GM12878 (cell line): ENCODE data around the gene ERBB3. TPM values are rescaled to one million over a fixed set of nuclear protein-coding genes. Genes with fewer than 3 reads are reported as not detected.
"Not testable (repeated sequence)": the region's sequence is repeated elsewhere in the genome, so short reads cannot be mapped to it uniquely, and the experiment has no call there.

Experiments used
- ATAC-seq: fragments of 200-7000 bp; cut with Tn5 transposase; 3 replicates; pipeline ENCODE4 v1.9.1; 2020; ENCODE audit warnings: mild to moderate bottlenecking, moderate library complexity
- BruUV-seq: library from RNA; stranded (reverse); fragments of 400-500 nt; replicated peaks from 2 replicates; lab custom pipeline; 2021; lab: Mats Ljungman, UMichigan
- CTCF ChIA-PET: fragments of 300-600 bp; sonication (Branson Sonifier 250); formaldehyde crosslinking; extraction: SDS; loops from one replicate; lab custom pipeline; 2021; ENCODE audit warnings: inconsistent platforms; lab: Yijun Ruan, JAX
- POLR2A ChIA-PET: fragments of 350-600 bp; formaldehyde crosslinking; extraction: SDS; loops from one replicate; lab custom pipeline; 2021; ENCODE audit warnings: inconsistent platforms; lab: Charles Lee
- RAD21 ChIA-PET: fragments of 300-600 bp; sonication (Branson Sonifier 250); formaldehyde crosslinking; loops from one replicate; lab custom pipeline; 2023; ENCODE audit warnings: antibody characterized with exemption; ENCODE audit not compliant: unreplicated experiment; lab: Charles Lee
- SMC1A ChIA-PET: fragments of 300-600 bp; sonication (Branson Sonifier 250); formaldehyde crosslinking; loops from one replicate; lab custom pipeline; 2023; ENCODE audit not compliant: unreplicated experiment, uncharacterized antibody; lab: Charles Lee
- DNase-seq: peaks from one replicate; pipeline ENCODE4 v3.0.0-alpha.2; 2011; ENCODE audit warnings: low read depth, low spot score
- FAIRE-seq: peaks from 3 replicates; lab custom pipeline; 2011; peaks lifted over from hg19 to GRCh38; lab: Jason Lieb, UNC
- H2AFZ ChIP-seq: 2 replicates; pipeline ENCODE4 v1.6.0; 2011; ENCODE audit warnings: low read depth, low read length, control low read depth; ENCODE audit not compliant: control insufficient read depth
- H3K27ac ChIP-seq: 2 replicates; pipeline ENCODE4 v1.5.1; 2011; ENCODE audit warnings: control low read depth; ENCODE audit not compliant: control insufficient read depth, insufficient read depth
- H3K27me3 ChIP-seq, 2 experiments: replicated peaks in 1 of 2; 2 replicates each; pipeline versions ENCODE4 v1.6.0 to v1.6.1; 2011; ENCODE audit warnings: low read length in 1 of 2; ENCODE audit not compliant: control insufficient read depth in 2 of 2, insufficient read depth in 2 of 2
- H3K36me3 ChIP-seq, 2 experiments: 2 replicates each; pipeline ENCODE4 v1.5.1; 2011; ENCODE audit warnings: low read length in 1 of 2; ENCODE audit not compliant: control insufficient read depth in 2 of 2, insufficient read depth in 2 of 2
- H3K4me1 ChIP-seq: 2 replicates; pipeline ENCODE4 v1.6.1; 2011; ENCODE audit warnings: mild to moderate bottlenecking, low read length, moderate library complexity, mixed read lengths; ENCODE audit not compliant: control insufficient read depth, insufficient read depth
- H3K4me2 ChIP-seq: 2 replicates; pipeline ENCODE4 v1.6.0; 2011; ENCODE audit warnings: control low read depth; ENCODE audit not compliant: control insufficient read depth, insufficient read depth
- H3K4me3 ChIP-seq: fragments of 200-600 bp; sonication (generic); 2 replicates; pipeline ENCODE4 v1.5.1; 2016
- H3K79me2 ChIP-seq: 2 replicates; pipeline ENCODE4 v1.6.0; 2011; ENCODE audit warnings: low read length; ENCODE audit not compliant: control insufficient read depth, insufficient read depth
- H3K9ac ChIP-seq: 2 replicates; pipeline ENCODE4 v1.8.0; 2011; ENCODE audit warnings: low read length, control low read depth, mixed read lengths; ENCODE audit not compliant: control insufficient read depth, insufficient read depth
- H3K9me3 ChIP-seq: replicated peaks from 3 replicates; pipeline ENCODE4 v1.5.1; 2011; ENCODE audit warnings: mild to moderate bottlenecking, low read length; ENCODE audit not compliant: control insufficient read depth, insufficient read depth
- H4K20me1 ChIP-seq: 2 replicates; pipeline ENCODE4 v1.6.0; 2011; ENCODE audit not compliant: control insufficient read depth, insufficient read depth
- BCLAF1 ChIP-seq: fragments of 450-650 bp; IDR thresholded peaks from 2 replicates; pipeline ENCODE4 v1.6.1; 2017; ENCODE audit warnings: antibody characterized with exemption, mild to moderate bottlenecking, moderate library complexity
- FOXK2 ChIP-seq: fragments of 450-650 bp; IDR thresholded peaks from 2 replicates; pipeline ENCODE4 v1.6.1; 2017; ENCODE audit warnings: mild to moderate bottlenecking, moderate library complexity
- HDAC6 ChIP-seq: fragments of 200-600 bp; sonication (generic); IDR thresholded peaks from one replicate; pipeline ENCODE4 v1.8.0; 2017; ENCODE audit warnings: antibody characterized with exemption; ENCODE audit not compliant: unreplicated experiment
- IRF3 ChIP-seq: fragments of 450-650 bp; IDR thresholded peaks from 2 replicates; pipeline ENCODE4 v1.6.1; 2014; ENCODE audit warnings: mild to moderate bottlenecking
- JUND ChIP-seq: IDR thresholded peaks from 2 replicates; pipeline ENCODE4 v1.6.1; 2012; ENCODE audit warnings: low read depth, mild to moderate bottlenecking, low read length, improper control_type of control experiment, moderate library complexity
- MTA3 ChIP-seq: IDR thresholded peaks from 2 replicates; pipeline ENCODE4 v1.6.1; 2012; ENCODE audit warnings: low read length, inconsistent platforms, borderline replicate concordance
- RAD21 ChIP-seq: IDR thresholded peaks from 2 replicates; pipeline ENCODE4 v1.6.1; 2011; ENCODE audit warnings: mild to moderate bottlenecking, low read depth, low read length, moderate library complexity; ENCODE audit not compliant: insufficient read depth
- TARDBP ChIP-seq: IDR thresholded peaks from 2 replicates; pipeline ENCODE4 v1.6.1; 2016; ENCODE audit warnings: borderline replicate concordance
- ZNF622 ChIP-seq: fragments of 450-650 bp; IDR thresholded peaks from 2 replicates; pipeline ENCODE4 v1.6.1; 2017; ENCODE audit warnings: mild to moderate bottlenecking, inconsistent platforms
- WGBS: methylation state at CpG from one replicate; pipeline ENCODE4 v1.1.6; 2016; ENCODE audit warnings: low lambda C conversion rate; ENCODE audit not compliant: insufficient replicate concordance, insufficient coverage; ENCODE audit errors: missing lambda C conversion rate; 5-methylcytosine and 5-hydroxymethylcytosine counted together
- in situ Hi-C: fragments of 300-500 bp; cut with MboI; formaldehyde crosslinking; loops from 9 replicates; pipeline ENCODE4 v1.14.3; 2018; ENCODE audit warnings: mixed read lengths
- intact Hi-C: fragments of 100-400 bp; cut with micrococcal nuclease; formaldehyde crosslinking; loops from one replicate; pipeline ENCODE4 v1.14.2; 2022; ENCODE audit not compliant: unreplicated experiment
- polyA plus RNA-seq, 11 experiments: library from polyadenylated mRNA; depleted of rRNA in 4 of 11; unstranded in 6 of 11; stranded (reverse) in 5 of 11; fragments of >200 nt; fragmentation: Nextera tagmentation in 4 of 11; fragmentation: Illumina TruSeq in 1 of 11; extraction: Ambion mirVana in 4 of 11; extraction: Trizol in 1 of 11; gene quantifications; 1 replicate in 1 of 11; 2 replicates in 10 of 11; pipeline versions ENCODE4 v1.2.1 to v1.2.3, GENCODE V29; 2011 to 2016; ENCODE audit warnings: inconsistent platforms in 2 of 11, missing spikeins in 2 of 11, low read depth in 1 of 11
- total RNA-seq, 4 experiments: library from RNA; depleted of rRNA in 3 of 4; stranded (reverse); fragments of >200 nt in 3 of 4; fragmentation: Illumina TruSeq in 1 of 4; extraction: Trizol in 1 of 4; gene quantifications; 2 replicates each; pipeline versions ENCODE4 v1.2.1 to v1.2.3, GENCODE V29; 2013 to 2021
- TF ChIP-seq, protein P1 (sequence below): fragments of 450-650 bp; formaldehyde crosslinking; IDR thresholded peaks from 2 replicates; pipeline ENCODE4 v1.4.0; 2020; ENCODE audit warnings: mild to moderate bottlenecking, moderate library complexity

Gene ERBB3
- total and polyA plus RNA-seq, 10 of the 15 experiments (the other 5 are each of a cell fraction or from before 2014, with no cell fraction given): 0.03 to 0.72 (median 0.04) TPM; not detected in 5

- TF ChIP-seq BCLAF1: no peak
- TF ChIP-seq FOXK2: no peak
- TF ChIP-seq HDAC6: no peak
- TF ChIP-seq, protein P1, sequence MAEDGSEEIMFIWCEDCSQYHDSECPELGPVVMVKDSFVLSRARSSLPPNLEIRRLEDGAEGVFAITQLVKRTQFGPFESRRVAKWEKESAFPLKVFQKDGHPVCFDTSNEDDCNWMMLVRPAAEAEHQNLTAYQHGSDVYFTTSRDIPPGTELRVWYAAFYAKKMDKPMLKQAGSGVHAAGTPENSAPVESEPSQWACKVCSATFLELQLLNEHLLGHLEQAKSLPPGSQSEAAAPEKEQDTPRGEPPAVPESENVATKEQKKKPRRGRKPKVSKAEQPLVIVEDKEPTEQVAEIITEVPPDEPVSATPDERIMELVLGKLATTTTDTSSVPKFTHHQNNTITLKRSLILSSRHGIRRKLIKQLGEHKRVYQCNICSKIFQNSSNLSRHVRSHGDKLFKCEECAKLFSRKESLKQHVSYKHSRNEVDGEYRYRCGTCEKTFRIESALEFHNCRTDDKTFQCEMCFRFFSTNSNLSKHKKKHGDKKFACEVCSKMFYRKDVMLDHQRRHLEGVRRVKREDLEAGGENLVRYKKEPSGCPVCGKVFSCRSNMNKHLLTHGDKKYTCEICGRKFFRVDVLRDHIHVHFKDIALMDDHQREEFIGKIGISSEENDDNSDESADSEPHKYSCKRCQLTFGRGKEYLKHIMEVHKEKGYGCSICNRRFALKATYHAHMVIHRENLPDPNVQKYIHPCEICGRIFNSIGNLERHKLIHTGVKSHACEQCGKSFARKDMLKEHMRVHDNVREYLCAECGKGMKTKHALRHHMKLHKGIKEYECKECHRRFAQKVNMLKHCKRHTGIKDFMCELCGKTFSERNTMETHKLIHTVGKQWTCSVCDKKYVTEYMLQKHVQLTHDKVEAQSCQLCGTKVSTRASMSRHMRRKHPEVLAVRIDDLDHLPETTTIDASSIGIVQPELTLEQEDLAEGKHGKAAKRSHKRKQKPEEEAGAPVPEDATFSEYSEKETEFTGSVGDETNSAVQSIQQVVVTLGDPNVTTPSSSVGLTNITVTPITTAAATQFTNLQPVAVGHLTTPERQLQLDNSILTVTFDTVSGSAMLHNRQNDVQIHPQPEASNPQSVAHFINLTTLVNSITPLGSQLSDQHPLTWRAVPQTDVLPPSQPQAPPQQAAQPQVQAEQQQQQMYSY: no peak
- no peak for TF ChIP-seq JUND
- TF ChIP-seq RAD21: no peak
- no peak for TF ChIP-seq TARDBP
- no peak for TF ChIP-seq ZNF622
- no peak for TF ChIP-seq IRF3
- no peak for TF ChIP-seq MTA3
- TF ChIP-seq, all 136 proteins: peak for 0
Observed at GRCh38 chr12:56053407-56053893, 26.5 kb upstream of the ERBB3 start (continued).

- ATAC-seq, H3K27ac ChIP-seq, H3K36me3 ChIP-seq, POLR2A ChIA-PET, H3K4me2 ChIP-seq, H3K4me3 ChIP-seq, RAD21 ChIA-PET, H4K20me1 ChIP-seq, H3K4me1 ChIP-seq, SMC1A ChIA-PET, H2AFZ ChIP-seq, H3K9ac ChIP-seq, in situ Hi-C loops, DNase-seq, FAIRE-seq, CTCF ChIA-PET, H3K9me3 ChIP-seq, intact Hi-C loops, H3K27me3 ChIP-seq, BruUV-seq, H3K79me2 ChIP-seq: not testable (repeated sequence)
- 83% methylated on average over 8 of the region's 8 CpGs for whole genome bisulfite sequencing
Observed at GRCh38 chr12:56059964-56060363, 20.0 kb upstream of the ERBB3 start.
